GM10266 (cell line): ENCODE data around the gene SEPTIN8.
A peak's percentile ranks its signal among the peaks of the same experiment; 100 is the strongest.

ENCODE experiments used
- DNase-seq: peaks from one replicate; pipeline ENCODE4 v3.0.0; 2012; ENCODE audit errors: extremely low spot score
- CTCF ChIP-seq: IDR thresholded peaks from 2 replicates; pipeline ENCODE4 v1.5.1; 2012; ENCODE audit warnings: mild to moderate bottlenecking, low read depth; ENCODE audit not compliant: control insufficient read depth, insufficient read depth; ENCODE audit errors: missing control alignments

The SEPTIN8 gene

GRCh38 chr5:132759114-132760048 lies 17.7 kb downstream of the SEPTIN8 start:
- TF ChIP-seq CTCF = no peak
- DNase-seq = no peak

GRCh38 chr5:132758451-132758850 lies 18.6 kb downstream of the SEPTIN8 start:
- TF ChIP-seq CTCF = no peak
- no peak for DNase-seq

GRCh38 chr5:132756542-132756941 lies 20.5 kb downstream of the SEPTIN8 start:
- TF ChIP-seq CTCF = no peak
- no peak for DNase-seq

GRCh38 chr5:132754947-132755346 lies 22.1 kb downstream of the SEPTIN8 start:
- TF ChIP-seq CTCF = no peak
- DNase-seq = no peak

GRCh38 chr5:132754111-132754510 lies 22.9 kb downstream of the SEPTIN8 start:
- no peak for DNase-seq
- TF ChIP-seq CTCF = no peak

- DNase-seq = no peak
These were observed 23.7 kb downstream of the SEPTIN8 start for GRCh38 chr5:132753135-132753987.

More at GRCh38 chr5:132753135-132753987, 23.7 kb downstream of the SEPTIN8 start:
- peak; percentile 34 for TF ChIP-seq CTCF
